Anterior cingulate cortex (tissue), 58 donors: ENCODE results near the gene FBXW4.

Experiments used
- DNase-seq, 58 donors: peaks; one replicate each; lab custom pipeline; 2025; lab: John Stamatoyannopoulos, UW

Gene FBXW4

DNA sequence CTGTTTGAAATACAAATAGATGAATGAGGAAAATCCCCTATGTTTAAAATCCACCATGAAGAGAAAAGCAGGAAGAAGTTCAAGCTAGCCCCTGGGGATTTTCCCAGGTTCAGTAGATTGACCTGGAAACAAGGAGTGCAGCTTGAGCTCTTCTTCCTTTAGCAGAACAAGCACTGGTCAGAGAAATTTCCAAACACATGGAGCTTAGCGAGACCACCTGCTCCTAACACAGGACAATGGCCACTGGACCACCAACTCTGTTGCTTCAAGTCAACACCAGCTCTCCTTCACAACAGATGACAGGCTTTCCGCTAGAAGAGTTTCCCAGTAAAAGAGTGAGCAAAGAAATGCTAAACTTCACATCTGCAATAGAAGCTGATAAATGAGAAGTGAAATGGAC is 9.4 kb upstream of the FBXW4 start:
- no peak for DNase-seq

DNA sequence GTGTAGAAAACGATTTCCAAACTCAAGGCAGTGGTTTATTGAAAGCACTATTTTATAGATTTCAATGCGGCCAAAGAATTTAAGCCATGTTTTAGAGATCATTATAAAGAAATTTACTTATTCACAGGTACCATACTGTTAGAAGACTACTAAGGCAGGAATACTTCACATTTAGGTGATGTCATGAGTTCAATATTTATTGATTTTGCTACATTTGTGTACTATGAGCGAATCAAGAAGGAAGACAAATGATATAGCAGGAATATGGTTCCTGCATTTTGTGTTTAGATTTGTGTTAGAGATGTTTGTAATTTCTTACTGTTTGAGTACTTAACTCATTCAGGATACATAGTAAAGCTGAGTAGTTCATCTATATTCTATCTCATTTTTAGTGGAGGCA is 1.7 kb upstream of the FBXW4 start:
- no peak for DNase-seq

DNA sequence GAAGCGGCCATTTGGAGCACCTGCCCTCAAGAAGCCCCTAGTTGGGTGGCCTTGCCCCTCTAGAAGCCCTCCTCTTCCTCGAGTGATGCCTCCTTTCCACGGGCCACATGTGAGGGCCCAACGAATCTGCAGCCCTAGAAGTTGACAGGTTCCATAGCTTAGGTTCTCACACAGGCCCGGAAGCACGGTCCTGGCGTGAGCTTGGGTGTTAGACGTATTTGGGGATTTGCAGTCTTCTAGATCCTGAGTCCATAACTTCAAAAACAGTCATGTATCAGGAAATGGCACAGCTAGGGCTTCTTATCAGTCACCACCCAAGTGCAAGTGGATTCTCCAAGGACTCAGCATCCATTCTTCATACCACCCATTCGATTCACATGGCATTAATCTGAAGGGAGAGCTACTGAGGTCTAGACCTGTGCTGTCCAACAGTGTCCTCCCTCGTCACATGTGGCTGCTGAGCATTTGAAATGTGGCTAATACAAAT is 477 bp upstream of the FBXW4 start:
- peak in 5 of 58 donors; percentile 4 to 43 (median 18) for DNase-seq

DNA sequence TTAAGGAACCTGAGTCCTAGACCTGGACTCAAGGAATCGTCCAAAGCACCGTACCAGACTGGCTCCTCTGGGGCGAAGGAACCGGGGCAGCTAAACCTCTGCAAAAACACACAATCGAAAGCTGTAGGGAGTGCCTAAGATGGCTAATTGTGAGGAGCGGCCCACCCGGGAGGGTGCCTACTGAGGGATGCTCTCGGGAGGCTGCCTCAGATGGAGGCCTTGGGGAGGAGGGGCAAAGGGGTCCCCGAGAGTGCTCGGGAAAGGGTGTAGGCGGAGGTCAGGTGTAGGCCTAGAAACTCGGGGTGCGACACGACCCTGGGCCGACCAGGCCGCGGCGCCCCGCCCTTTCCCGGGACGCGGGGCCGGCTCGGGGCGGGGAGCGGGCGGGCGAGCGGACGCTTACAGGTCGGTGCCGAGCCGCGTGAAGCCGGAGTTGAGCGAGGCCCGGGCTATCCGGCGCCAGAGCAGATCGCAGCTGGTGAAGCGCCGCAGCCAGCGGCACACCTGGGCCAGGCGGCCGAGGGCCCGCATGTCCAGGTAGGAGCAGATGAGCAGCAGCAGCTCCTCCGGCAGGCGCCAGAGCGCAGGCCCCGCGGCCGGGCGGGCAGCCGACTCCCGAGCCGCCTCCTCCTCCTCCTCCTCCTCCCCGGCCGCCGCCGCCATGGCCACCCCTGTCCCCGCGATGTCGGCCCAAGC is 844 bp downstream of the FBXW4 start:
- DNase-seq: peak in 53 of 58 donors; percentile 3 to 81 (median 60)

DNA sequence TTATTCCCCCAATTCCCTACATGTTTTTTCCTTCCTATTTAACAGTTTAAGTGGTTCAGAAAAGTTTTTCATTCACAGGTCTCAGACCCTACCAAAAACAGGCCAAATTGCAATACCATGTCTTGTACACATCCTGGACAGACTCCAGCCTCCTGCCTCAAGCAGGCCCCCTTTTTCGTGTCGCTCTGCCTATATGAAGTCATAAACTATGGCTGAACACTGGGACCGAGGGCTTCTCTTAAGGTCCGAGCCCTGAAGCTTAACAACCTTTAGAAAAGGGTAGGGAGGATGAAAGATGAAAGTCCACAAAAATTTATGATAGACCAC is 1.4 kb downstream of the FBXW4 start:
- DNase-seq: peak in 4 of 58 donors; percentile 4 to 45 (median 18)

DNA sequence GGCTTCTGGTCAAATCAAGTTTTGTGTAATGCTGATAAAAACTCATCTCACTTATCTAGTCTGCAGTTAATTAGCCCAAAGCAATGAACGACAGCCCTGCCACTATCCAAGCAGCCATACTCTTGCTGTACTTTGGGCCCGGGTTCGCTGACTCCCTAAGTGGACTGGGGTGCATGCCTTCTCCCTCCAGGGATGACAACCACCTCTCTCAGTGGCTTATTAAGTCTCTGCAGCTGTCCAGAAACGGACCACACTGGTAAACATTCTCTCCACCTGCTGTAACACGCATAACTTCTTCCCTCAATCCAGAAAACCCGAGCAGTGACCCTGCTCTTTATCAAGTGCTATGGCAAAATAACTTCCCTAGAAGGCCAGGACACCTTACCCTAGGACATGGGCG is 3.9 kb downstream of the FBXW4 start:
- DNase-seq: no peak

DNA sequence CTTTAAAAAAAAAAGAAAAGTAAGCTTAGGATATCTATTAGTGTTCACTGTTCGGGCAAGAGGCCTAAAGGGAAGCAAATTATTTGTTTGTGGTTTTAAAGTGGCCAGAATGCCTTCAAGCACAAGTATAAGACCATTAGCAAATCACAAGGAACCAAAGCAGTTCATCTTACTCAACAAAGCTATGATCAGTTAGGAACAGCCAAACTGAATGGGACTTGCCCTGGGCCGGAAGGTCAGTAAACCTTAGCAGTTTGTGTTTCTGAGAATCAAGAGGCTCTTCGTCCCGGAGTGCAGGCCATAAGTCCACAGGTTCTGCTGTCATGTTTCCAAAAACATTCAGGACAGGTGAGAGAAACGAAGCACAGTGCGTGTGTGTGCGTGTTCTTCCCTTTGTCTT is 4.5 kb downstream of the FBXW4 start:
- DNase-seq: no peak

DNA sequence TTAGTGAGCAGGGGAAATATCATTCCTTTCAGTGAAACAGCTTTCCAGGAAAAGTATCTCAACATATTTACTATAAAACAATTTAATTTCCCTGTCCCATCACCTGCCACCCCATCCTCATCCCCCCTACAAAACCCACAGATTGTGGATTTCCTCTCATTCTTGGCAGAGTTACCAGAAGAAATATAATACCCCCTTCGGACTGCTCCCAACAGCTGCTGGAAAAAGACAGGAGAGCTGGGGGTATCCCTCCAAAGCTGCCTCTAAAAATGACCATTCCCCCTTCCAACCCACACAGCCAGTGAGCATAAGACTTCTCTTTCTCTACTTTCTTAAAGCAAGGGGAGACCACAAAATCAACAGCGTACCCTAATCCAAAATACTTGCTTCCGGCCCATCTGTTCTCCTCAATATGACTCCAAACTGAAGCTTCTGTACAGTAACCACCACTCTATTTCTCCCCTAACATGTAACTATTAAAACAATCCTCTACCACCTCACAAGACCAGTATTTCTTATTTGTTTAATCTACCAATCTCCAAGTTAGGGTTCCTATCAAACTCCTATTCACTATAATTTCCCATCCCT is 7.8 kb downstream of the FBXW4 start:
- DNase-seq: no peak

DNA sequence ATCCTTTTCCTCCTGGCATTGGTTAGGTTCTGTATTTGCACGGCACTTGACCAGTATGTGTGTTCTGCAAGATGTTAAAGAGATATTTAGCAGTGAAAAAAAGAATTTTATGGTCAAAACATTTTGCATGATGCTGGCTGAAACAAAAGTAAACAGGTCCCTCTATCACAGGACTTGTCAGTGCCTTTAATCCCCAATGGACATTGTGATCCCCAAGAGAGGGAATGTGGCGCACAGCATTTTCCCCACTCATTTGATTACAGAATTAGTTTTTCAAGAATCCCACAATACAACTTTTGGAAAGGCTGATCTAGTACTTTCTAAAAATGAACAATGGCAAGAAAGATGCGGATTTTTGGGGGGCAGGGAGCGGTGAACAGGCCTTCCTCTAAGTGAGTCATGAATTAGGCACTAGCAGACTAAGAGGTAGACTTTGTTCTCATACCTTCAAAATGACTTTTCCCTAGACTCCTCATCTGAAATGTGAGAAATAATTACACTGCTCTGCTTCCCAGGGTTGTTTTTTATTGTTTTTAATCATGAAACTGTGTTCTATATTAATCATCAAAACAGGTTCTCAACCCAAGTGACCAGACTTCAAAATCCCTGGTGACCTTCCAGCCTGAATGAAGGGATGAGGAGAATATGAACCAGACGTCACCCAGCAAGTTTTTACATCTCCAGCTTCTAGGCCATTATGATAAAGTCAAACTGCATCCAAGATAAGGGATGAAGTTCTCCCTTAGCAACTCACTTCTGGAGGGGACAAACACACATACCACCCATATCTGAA is 8.6 kb downstream of the FBXW4 start:
- no peak for DNase-seq

DNA sequence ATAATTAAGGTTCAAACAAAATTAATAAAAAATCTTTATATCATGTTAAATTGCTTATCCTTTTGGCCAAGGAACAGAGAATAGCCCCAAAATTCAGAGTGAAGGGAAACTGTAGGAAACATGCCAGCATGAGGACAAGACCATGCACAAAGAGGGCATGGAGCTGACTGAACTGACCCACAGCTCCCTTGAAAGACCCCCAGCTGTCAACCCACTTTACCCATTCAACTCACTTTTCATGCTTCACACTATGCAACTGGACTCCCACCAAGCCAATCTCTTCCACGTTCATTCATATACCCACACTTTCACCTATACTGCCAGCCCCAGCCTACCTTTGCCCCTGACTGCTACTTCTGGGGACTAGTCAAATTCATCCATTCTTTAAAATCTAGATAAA is 10.2 kb downstream of the FBXW4 start:
- DNase-seq: no peak

DNA sequence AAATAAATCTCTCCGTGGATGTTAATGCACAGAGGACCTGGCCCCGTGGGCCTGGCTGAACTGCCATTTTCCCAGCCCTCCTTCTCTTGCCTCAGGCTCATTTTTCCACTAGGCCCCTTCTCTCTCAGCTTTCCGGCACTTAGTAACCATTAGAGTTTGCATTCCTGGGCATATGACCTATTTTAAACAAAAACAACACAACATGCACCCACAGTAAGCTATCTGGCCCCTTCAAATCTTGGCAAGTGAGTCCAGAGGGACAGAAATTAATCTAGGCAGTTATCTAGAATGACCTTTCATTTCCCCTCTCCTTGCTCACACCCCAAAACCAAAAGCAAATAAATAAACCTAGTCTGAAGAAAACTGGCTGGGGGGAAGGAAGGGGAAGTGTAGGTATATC is 11.7 kb downstream of the FBXW4 start:
- DNase-seq: no peak

DNA sequence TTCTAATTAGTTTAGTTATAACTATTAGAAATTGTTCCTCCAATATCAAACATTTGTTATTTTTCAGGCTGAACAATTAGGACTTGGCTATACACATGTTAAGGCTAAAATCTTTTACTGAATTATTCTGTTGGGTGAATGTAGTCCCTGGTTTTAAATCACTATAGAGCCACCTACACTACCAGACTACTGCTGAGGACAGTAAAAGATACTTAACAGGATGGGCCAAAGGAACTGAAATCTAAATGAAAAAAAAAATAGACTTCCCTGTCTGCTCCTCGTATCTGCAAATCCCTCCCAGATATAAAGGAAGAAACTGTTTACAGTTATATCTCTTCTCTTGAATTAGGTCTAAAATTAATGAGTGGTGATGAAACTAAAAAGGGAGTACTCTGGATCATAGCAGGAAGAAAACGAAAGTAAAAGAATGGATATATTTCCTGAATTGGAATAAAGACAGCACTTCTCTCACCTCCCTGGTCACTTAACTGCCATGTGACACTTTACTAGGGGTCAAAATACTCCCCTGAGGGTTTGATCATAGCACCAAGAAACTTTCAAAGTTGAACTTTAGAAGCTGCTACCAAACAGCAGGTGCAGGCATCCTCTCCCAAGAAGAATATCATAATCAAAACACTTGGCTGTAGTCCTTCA is 12.7 kb downstream of the FBXW4 start:
- no peak for DNase-seq

DNA sequence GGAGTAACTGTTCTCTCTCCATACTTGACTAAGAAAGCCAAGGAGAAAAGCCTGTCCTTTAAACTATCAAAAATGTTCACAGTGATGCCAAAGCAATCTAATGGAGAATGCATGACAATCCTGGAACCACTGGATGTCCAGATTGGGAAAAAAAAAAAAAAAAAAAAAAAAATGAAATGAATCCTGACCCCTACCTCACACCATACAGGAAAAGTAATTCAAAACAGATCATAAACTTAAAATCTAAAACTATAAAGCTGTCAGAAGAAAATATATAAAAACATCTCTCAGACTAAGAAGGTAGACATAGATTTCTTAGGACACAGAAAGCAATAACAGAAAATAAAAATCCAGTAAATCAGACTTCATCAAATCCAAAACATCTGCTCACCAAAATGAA is 18.4 kb downstream of the FBXW4 start:
- DNase-seq: no peak

DNA sequence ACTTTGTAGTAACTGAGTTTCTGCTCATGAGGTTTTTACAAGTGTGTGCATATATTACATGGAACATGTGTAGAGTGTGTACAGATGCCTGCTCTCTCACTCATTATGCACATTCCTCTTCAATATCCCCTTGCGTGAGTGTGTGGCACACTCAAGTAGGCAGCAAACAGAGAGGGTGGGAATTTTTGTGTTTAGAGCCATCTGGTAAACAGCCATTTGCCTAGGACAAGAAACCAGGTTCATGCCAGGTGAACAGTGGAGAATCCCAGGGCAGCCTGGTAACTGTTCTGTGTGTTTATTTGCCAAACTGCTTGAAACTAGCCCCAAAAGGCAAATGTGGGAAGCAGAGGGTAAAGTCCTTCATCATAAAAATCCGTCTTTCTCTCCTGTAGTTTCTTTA is 19.9 kb downstream of the FBXW4 start:
- no peak for DNase-seq

DNA sequence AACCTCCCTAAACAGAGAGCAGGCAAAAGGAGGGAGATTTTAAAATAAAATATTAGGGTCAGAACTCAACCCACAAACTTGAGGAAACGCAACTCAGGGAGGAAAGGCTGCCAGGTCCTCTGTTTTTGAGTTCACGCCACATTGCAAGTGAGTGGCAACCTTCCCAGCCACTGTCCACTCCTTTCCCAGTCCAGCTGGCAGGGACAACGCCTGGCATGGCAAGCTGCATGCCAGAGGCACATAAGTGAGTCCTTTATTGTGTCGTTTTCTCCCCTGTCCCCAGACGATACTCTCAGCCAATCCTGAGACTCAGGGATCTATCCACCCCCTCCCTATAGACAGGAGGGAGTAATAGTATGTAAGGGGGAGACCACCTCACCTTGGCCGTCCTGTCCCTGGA is 22.4 kb downstream of the FBXW4 start:
- peak in 44 of 58 donors; percentile 1 to 70 (median 33) for DNase-seq

DNA sequence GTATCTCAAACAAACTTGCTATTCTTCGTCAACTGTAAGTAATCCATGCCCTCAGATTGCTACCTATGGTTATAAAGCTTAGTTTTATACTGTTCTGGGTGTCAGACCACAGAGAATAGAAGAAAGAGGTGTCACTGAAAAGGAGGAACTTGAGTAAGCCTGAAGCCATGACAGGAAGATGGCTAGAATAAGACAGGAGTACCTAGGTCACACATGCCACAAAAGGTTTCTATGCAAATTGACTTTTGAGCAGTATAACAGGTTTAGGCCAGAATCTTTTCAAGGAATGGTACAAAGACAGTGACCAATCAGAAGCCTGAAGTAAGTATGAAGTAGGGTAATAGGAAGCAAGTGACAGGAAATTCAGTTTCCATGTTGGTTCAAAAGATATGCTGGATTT is 23.5 kb downstream of the FBXW4 start:
- DNase-seq: no peak

DNA sequence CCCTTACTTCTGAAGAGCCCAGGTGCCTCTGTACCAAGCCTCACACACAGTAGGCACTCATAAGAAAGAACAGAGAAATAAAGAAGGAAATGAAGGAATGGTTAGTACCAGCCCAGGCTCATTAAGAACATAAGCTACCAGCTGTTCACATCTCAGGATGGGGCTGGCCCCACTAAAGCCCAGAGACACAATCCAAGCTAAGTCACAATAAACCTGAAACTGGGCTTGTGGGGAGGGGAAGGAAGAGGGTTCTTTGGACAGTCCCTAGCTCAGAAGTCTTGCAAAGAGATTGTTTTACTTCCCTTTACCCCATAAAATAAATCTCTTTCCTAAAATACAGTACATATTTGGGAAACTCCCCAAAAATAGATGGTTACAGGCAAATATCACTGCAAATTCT is 24.3 kb downstream of the FBXW4 start:
- no peak for DNase-seq

DNA sequence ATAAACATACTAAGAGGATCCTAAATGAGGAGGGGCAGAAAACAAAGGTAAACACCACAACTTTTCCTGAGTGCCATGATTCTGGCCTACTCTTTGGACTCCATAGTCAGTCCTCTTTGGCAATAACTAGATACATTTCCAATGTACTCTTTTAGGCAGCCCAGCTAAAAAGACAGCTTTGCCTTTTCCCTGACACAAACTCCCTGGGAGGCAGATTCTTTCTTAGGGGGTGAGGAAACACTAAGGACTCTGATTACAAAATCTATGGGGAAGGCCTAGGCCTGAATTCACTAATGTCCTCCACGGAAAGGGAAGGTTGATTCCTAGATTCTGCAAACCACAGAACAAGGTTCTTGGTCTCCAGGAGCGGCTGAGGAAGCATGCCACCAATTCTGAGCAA is 25.8 kb downstream of the FBXW4 start:
- DNase-seq: no peak

DNA sequence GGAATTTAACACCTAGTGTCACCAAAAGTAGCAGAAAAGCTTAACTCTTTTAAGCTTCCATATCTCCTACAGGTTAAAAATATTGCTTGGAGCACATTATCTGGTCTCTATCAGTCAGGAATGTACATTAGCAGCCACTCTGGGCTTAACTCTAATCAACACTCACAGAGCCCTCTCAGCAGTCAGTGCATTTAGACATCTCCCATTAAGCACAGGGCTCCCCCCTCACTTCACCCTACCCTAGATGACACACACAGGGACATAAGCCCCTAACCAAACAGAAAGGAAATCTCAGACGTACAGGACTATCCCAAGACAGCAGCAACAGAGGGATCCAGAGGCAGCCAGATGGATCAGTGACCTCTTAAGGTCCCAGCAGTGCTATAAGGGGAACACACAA is 26.4 kb downstream of the FBXW4 start:
- DNase-seq: no peak

DNA sequence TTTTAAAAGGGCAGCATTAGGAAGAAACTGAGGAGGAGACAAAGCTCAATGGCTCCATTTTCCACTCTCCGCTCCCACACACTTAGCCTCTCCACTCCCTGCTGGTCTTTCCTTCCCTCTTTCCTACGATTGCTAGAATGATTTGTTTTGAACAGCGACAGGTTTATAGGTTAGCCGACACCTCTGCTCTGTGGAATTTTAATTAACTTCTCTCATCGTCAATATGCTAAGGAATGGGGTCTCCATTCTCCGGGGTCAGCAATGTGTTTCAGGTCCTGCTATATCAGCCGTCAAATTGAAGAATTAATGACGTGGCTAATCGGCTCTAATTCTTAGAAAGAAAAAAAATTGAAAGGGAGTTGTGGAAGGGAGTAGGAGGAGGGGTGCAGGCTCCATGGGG is 28.9 kb downstream of the FBXW4 start:
- no peak for DNase-seq

DNA sequence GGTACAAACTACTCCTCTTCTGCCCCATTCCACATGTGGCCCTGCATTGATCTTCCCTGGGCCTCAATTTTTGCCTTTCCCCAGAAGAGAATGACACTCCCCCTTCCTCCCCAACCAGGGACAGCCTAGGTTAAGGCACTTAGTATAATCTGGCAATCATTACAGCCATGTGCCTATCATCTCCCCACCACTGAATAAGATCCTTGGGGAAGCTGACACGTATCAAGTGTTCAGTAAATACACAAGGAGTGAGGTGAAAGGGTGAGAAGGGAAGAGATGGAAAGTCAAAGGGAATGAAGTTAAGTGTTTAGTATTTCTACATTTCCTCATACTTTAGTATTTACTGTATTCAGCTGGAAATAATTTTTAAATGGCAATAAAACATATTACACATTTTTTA is 31.9 kb downstream of the FBXW4 start:
- no peak for DNase-seq
